Keratinocyte (primary cell): Measurements from ENCODE around the gene ZBTB2.

Source experiments
- CTCF ChIP-seq, 3 experiments: IDR thresholded peaks in 1 of 3; conservative IDR thresholded peaks in 1 of 3; optimal IDR thresholded peaks in 1 of 3; 2 replicates in 2 of 3; 3 replicates in 1 of 3; pipeline versions ENCODE3 to v1.5.1; 2011; ENCODE audit warnings: low read length in 3 of 3, mild to moderate bottlenecking in 3 of 3, moderate library complexity in 2 of 3, control low read depth in 1 of 3, inconsistent platforms in 1 of 3; ENCODE audit not compliant: insufficient read depth in 2 of 3; ENCODE audit errors: extremely low read depth in 1 of 3
- EZH2 ChIP-seq: IDR thresholded peaks from one replicate; pipeline ENCODE4 v1.6.1; 2012; ENCODE audit warnings: inconsistent platforms, mild to moderate bottlenecking, low read length, moderate library complexity

GRCh38 chr6:151413372-151414145, 22.2 kb upstream of the ZBTB2 start:
- TF ChIP-seq CTCF (optimal IDR thresholded peaks at IDR 0.05 in 1 of 3, IDR thresholded peaks at IDR 0.05 in 1 of 3, conservative IDR thresholded peaks at IDR 0.05 in 1 of 3; ENCODE audit: extremely low read depth in 1 of 3, insufficient read depth in 2 of 3, low read length in 3 of 3), result no peak
- no peak for TF ChIP-seq EZH2
